OCI-LY1 (cell line): ENCODE data around the gene ACSL1.

Source experiments
- EZH2 ChIP-seq: fragments of 200-600 bp; sonication (generic), shearing (Covaris generic); IDR thresholded peaks from 2 replicates; pipeline ENCODE4 v1.8.0; 2017; ENCODE audit warnings: borderline replicate concordance, mixed run types, mild to moderate bottlenecking, antibody characterized with exemption, low read length, moderate library complexity, mixed read lengths
- TF ChIP-seq, protein P1 (sequence below): fragments of 200-600 bp; sonication (generic), shearing (Covaris generic); IDR thresholded peaks from 2 replicates; pipeline ENCODE4 v1.5.1; 2017; ENCODE audit warnings: mild to moderate bottlenecking, antibody characterized with exemption, low read length, moderate library complexity, mixed read lengths

DNA sequence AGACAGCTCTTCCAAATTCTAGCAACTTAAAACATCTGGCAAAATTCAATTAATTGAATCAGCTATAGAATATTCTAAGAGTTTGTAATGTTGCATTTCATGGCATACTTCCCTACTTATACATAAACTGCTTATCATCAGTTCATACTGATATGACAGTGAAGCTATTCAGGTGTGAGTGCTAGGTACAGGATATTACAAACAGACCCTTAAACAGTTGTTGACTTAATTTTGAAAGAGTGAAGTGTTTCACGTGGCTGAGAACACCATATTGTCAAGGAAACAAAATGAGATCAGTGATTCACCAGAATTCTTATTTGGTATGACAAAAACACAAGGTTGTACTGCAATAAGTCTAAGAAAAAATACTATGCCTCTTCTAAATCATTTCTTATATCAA is 119.3 kb downstream of the ACSL1 start:
- TF ChIP-seq, protein P1, sequence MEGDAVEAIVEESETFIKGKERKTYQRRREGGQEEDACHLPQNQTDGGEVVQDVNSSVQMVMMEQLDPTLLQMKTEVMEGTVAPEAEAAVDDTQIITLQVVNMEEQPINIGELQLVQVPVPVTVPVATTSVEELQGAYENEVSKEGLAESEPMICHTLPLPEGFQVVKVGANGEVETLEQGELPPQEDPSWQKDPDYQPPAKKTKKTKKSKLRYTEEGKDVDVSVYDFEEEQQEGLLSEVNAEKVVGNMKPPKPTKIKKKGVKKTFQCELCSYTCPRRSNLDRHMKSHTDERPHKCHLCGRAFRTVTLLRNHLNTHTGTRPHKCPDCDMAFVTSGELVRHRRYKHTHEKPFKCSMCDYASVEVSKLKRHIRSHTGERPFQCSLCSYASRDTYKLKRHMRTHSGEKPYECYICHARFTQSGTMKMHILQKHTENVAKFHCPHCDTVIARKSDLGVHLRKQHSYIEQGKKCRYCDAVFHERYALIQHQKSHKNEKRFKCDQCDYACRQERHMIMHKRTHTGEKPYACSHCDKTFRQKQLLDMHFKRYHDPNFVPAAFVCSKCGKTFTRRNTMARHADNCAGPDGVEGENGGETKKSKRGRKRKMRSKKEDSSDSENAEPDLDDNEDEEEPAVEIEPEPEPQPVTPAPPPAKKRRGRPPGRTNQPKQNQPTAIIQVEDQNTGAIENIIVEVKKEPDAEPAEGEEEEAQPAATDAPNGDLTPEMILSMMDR = no peak
- no peak for TF ChIP-seq EZH2
